MM.1S (cell line): ENCODE data around the gene SLC1A2.

Experiments used
- DNase-seq: peaks from one replicate; pipeline ENCODE4 v3.0.0-alpha.2; 2015
- H2AFZ ChIP-seq: fragments of 300-600 bp; sonication (generic); 2 replicates; pipeline ENCODE4 v1.6.0; 2016; ENCODE audit warnings: antibody characterized with exemption, low read length
- H3F3A ChIP-seq: fragments of 300-600 bp; sonication (generic); 2 replicates; pipeline ENCODE4 v1.6.1; 2016; ENCODE audit warnings: mild to moderate bottlenecking, antibody characterized with exemption, low read length, moderate library complexity, mixed read lengths; ENCODE audit not compliant: insufficient read depth
- H3K27ac ChIP-seq: fragments of 300-600 bp; sonication (generic); 2 replicates; pipeline ENCODE4 v1.5.1; 2016; ENCODE audit warnings: mild to moderate bottlenecking, low read length
- H3K27me3 ChIP-seq: fragments of 300-600 bp; sonication (generic); replicated peaks from 2 replicates; pipeline ENCODE4 v1.6.0; 2016; ENCODE audit warnings: low read length; ENCODE audit not compliant: insufficient read depth
- H3K36me3 ChIP-seq: fragments of 300-600 bp; sonication (generic); replicated peaks from 2 replicates; pipeline ENCODE4 v1.6.1; 2016; ENCODE audit warnings: mild to moderate bottlenecking, low read length, mixed read lengths; ENCODE audit not compliant: insufficient read depth
- H3K4me1 ChIP-seq: fragments of 300-600 bp; sonication (generic); 2 replicates; pipeline ENCODE4 v1.6.1; 2016; ENCODE audit warnings: low read length, mixed read lengths
- H3K4me2 ChIP-seq: fragments of 300-600 bp; sonication (generic); 2 replicates; pipeline ENCODE4 v1.6.0; 2016; ENCODE audit warnings: low read depth, low read length
- H3K4me3 ChIP-seq: fragments of 300-600 bp; sonication (generic); 2 replicates; pipeline ENCODE4 v1.5.1; 2016; ENCODE audit warnings: low read length, mixed read lengths
- H3K79me2 ChIP-seq: fragments of 300-600 bp; sonication (generic); 2 replicates; pipeline ENCODE4 v1.6.1; 2016; ENCODE audit warnings: mixed run types, low read length, mixed read lengths
- H3K9ac ChIP-seq: fragments of 300-600 bp; sonication (generic); 2 replicates; pipeline ENCODE4 v1.6.1; 2016; ENCODE audit warnings: low read length, mixed read lengths
- H3K9me2 ChIP-seq: fragments of 300-600 bp; sonication (generic); replicated peaks from 2 replicates; pipeline ENCODE4 v1.6.1; 2016; ENCODE audit warnings: mild to moderate bottlenecking, low read length, mixed read lengths; ENCODE audit not compliant: insufficient read depth
- H3K9me3 ChIP-seq: fragments of 300-600 bp; sonication (generic); replicated peaks from 2 replicates; pipeline ENCODE4 v1.6.1; 2016; ENCODE audit warnings: mild to moderate bottlenecking, low read length, mixed read lengths; ENCODE audit not compliant: insufficient read depth
- H4K20me1 ChIP-seq: fragments of 300-600 bp; sonication (generic); 2 replicates; pipeline ENCODE4 v1.6.1; 2016; ENCODE audit warnings: mild to moderate bottlenecking, low read length, moderate library complexity, mixed read lengths; ENCODE audit not compliant: insufficient read depth
- EZH2 ChIP-seq: fragments of 300-600 bp; sonication (generic); optimal IDR thresholded peaks from 2 replicates; pipeline ENCODE3; 2017; ENCODE audit warnings: low read depth, mild to moderate bottlenecking, antibody characterized with exemption, low read length, mixed read lengths
- EZH2phosphoT487 ChIP-seq: fragments of 300-600 bp; sonication (generic); IDR thresholded peaks from 2 replicates; pipeline ENCODE4 v1.6.1; 2018; ENCODE audit warnings: antibody characterized with exemption, low read length
- TF ChIP-seq, protein P1 (sequence below): fragments of 300-600 bp; sonication (generic); IDR thresholded peaks from 2 replicates; pipeline ENCODE4 v1.5.1; 2016; ENCODE audit warnings: antibody characterized with exemption, low read length, mixed read lengths

The SLC1A2 gene

DNA sequence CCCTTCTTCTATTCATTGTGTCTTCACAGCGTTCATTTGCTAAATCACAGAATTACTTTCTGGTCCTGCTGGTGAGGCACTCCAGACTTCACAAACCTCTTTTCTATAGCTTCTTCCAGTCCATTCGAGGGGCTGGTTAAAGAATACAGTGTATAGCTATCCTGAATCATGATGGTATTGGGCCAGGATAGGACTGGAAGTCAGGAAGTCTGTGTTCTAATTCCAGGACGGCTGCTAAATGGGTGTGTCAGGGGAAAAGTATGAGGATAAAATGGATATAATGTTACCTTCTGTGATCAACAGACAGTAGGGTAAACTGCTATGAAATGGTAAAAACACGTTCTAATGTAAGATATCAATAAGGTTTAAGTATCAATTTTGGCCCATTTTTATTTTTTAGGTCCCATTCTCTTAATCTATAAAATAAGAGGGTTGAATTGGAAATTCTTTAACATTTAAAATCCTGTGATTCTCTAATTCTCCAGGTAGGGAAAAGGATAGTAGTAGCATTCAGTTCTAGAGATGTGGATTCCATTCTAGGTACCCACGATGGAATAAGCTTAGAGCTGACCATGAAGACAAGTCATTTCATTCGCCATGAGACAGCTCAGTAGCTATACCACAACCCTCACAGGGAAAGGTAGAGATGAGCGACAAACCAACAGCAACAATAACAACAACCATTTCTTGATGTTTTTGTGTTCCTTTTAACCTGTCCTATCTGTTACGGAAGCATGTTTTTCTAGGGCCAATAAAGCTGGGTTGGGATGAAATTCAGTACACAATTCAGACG lies 96.1 kb downstream of the SLC1A2 start:
- Histone ChIP-seq H3K4me3 (no peak overlapping the region), H3K9ac (no peak overlapping the region), H3K4me2 (no peak overlapping the region), H3K36me3 (no peaks in the 10 kb centered on the region), H3K9me2 (no peaks in the 10 kb centered on the region), H3K27ac (no peak overlapping the region), H3K79me2 (no peaks in the 10 kb centered on the region), H3K4me1 (no peaks in the 10 kb centered on the region), H3K9me3 (no peaks in the 10 kb centered on the region), H4K20me1 (no peaks in the 10 kb centered on the region), H3F3A (no peaks in the 10 kb centered on the region), H3K27me3 (no peaks in the 10 kb centered on the region), H2AFZ (no peak overlapping the region)
- DNase-seq = no peak
- TF ChIP-seq, protein P1, sequence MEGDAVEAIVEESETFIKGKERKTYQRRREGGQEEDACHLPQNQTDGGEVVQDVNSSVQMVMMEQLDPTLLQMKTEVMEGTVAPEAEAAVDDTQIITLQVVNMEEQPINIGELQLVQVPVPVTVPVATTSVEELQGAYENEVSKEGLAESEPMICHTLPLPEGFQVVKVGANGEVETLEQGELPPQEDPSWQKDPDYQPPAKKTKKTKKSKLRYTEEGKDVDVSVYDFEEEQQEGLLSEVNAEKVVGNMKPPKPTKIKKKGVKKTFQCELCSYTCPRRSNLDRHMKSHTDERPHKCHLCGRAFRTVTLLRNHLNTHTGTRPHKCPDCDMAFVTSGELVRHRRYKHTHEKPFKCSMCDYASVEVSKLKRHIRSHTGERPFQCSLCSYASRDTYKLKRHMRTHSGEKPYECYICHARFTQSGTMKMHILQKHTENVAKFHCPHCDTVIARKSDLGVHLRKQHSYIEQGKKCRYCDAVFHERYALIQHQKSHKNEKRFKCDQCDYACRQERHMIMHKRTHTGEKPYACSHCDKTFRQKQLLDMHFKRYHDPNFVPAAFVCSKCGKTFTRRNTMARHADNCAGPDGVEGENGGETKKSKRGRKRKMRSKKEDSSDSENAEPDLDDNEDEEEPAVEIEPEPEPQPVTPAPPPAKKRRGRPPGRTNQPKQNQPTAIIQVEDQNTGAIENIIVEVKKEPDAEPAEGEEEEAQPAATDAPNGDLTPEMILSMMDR = no peak
- TF ChIP-seq EZH2phosphoT487 (no peak), EZH2 (no peak)

DNA sequence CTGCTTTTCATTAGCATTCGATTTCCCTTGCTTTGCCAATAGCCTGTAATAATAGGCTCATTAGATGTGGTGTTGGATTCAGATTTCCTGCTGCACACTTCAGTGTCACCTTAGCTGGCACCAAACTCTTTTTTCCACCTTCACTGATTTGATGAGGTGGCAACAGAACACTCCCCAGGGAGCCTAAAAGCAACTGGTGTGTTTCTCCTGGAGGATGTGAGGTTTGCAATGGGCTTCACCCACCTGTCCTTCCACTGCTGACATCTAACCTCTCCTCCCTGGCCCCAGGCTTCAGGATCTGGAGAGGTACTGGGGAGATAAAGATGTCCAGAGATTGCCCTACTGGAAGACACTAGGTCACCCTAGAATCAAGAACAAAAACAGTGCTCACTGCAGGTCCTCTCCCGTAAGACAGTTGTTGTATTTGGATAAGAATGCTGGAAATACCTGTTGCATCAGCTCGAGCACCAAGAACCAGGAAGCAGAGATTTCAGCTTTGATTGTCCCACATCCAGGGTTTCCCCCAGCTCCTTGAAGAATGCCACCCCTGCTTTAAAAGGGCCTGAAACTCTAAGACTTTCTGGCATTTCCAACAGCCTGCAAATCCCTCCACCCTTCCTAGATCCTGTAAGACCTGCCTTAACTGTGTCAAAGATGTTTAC lies 96.9 kb downstream of the SLC1A2 start:
- no peaks in the 10 kb centered on the region for H3K4me1 ChIP-seq
- H3K9me2 ChIP-seq = no peaks in the 10 kb centered on the region
- H3K4me2 ChIP-seq = no peak overlapping the region
- TF ChIP-seq, protein P1 = no peak
- no peaks in the 10 kb centered on the region for H3K9me3 ChIP-seq
- no peaks in the 10 kb centered on the region for H3F3A ChIP-seq
- H3K27me3 ChIP-seq = no peaks in the 10 kb centered on the region
- no peak overlapping the region for H3K27ac ChIP-seq
- H3K36me3 ChIP-seq = no peaks in the 10 kb centered on the region
- H3K79me2 ChIP-seq = no peaks in the 10 kb centered on the region
- no peak for DNase-seq
- no peak overlapping the region for H2AFZ ChIP-seq
- H3K4me3 ChIP-seq = no peak overlapping the region
- no peaks in the 10 kb centered on the region for H4K20me1 ChIP-seq
- no peak overlapping the region for H3K9ac ChIP-seq

DNA sequence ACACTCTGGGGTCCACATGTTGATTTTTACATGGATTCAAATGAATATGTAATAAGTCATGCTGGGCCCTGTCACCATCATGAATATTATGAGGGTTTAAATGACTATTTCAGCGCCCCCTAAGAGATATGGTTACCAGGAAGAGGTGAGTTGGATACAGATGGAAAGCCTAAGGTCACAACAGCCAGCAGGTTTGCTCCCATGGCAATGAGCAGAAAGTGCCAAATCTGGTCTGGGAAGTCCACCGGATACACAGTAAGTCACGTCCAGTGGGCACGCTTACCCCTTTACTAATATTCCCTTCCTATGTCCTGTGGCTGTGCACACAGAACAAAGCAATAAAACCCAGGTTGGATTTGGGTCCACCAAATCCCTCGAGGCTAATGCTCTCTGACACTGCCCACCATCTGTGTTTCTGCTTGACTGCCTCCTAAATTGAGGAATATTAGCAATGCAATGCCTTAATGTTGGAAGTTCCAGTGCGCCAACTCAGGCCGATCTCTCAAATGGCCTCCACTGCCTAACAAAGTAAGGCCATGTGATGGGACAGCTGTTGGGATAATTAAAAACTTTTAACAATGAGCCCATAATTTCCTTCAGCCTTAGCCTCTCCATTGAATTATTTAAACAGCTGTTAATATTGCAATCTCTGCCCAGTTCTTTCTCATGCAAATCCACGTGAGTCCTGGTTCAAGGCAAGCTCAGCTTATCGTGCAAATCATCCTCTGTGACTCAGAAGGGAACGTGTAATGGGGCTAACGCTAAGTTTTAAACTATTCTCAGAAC lies 97.6 kb downstream of the SLC1A2 start:
- H3K4me3 ChIP-seq = no peak overlapping the region
- H3K79me2 ChIP-seq = no peaks in the 10 kb centered on the region
- DNase-seq = no peak
- no peaks in the 10 kb centered on the region for H3K9me2 ChIP-seq
- no peaks in the 10 kb centered on the region for H3K4me1 ChIP-seq
- no peak for TF ChIP-seq EZH2
- no peak for TF ChIP-seq EZH2phosphoT487
- TF ChIP-seq, protein P1 = no peak
- no peaks in the 10 kb centered on the region for H3K27me3 ChIP-seq
- H4K20me1 ChIP-seq = no peaks in the 10 kb centered on the region
- H3K9ac ChIP-seq = no peak overlapping the region
- no peaks in the 10 kb centered on the region for H3F3A ChIP-seq
- no peak overlapping the region for H3K27ac ChIP-seq
- H2AFZ ChIP-seq = no peak overlapping the region
- H3K4me2 ChIP-seq = no peak overlapping the region
- H3K36me3 ChIP-seq = no peaks in the 10 kb centered on the region
- H3K9me3 ChIP-seq = no peaks in the 10 kb centered on the region
